Measurements from ENCODE around the gene MXRA8.

The MXRA8 gene

GRCh38 chr1:1348420-1349255 lies 9.7 kb downstream of the MXRA8 start:
- DNase-seq = no peak

- no peak for DNase-seq
Observed at GRCh38 chr1:1347663-1348419, 10.5 kb downstream of the MXRA8 start.

GRCh38 chr1:1347026-1347595 lies 11.2 kb downstream of the MXRA8 start:
- DNase-seq = no peak

GRCh38 chr1:1346501-1346890 lies 11.9 kb downstream of the MXRA8 start:
- no peak for DNase-seq

GRCh38 chr1:1345860-1346500 lies 12.4 kb downstream of the MXRA8 start:
- DNase-seq = no peak

- no peak for DNase-seq
Observed at GRCh38 chr1:1345384-1345783, 13.0 kb downstream of the MXRA8 start.

- DNase-seq = no peak
Observed at GRCh38 chr1:1344655-1345361, 13.5 kb downstream of the MXRA8 start.

- DNase-seq = no peak
Observed at GRCh38 chr1:1343811-1344421, 14.4 kb downstream of the MXRA8 start.

- DNase-seq = no peak
Observed at GRCh38 chr1:1342584-1343115, 15.7 kb downstream of the MXRA8 start.

GRCh38 chr1:1342061-1342562 lies 16.2 kb downstream of the MXRA8 start:
- no peak for DNase-seq

- DNase-seq = no peak
Observed at GRCh38 chr1:1341549-1342021, 16.8 kb downstream of the MXRA8 start.

- DNase-seq = no peak
Observed at GRCh38 chr1:1340791-1341548, 17.4 kb downstream of the MXRA8 start.

GRCh38 chr1:1340185-1340584 lies 18.2 kb downstream of the MXRA8 start:
- no peak for DNase-seq

GRCh38 chr1:1338278-1338677 lies 20.1 kb downstream of the MXRA8 start:
- DNase-seq = no peak

- DNase-seq = no peak
Observed at GRCh38 chr1:1337793-1338147, 20.6 kb downstream of the MXRA8 start.

GRCh38 chr1:1336931-1337792 lies 21.2 kb downstream of the MXRA8 start:
- no peak for DNase-seq

GRCh38 chr1:1336446-1336845 lies 21.9 kb downstream of the MXRA8 start:
- DNase-seq = no peak

- no peak for DNase-seq
Observed at GRCh38 chr1:1335792-1336248, 22.5 kb downstream of the MXRA8 start.

GRCh38 chr1:1335283-1335682 lies 23.1 kb downstream of the MXRA8 start:
- no peak for DNase-seq

GRCh38 chr1:1334835-1335234 lies 23.5 kb downstream of the MXRA8 start:
- no peak for DNase-seq
